Stomach (tissue), 4 donors: ENCODE data around the gene ATXN3L.

Experiments used
- POLR2A ChIP-seq, 4 donors: fragments of 450-650 bp; IDR thresholded peaks; one replicate each; pipeline ENCODE4 v1.6.1; 2016; ENCODE audit warnings: antibody characterized with exemption in 4 of 4, control low read depth in 2 of 4, mild to moderate bottlenecking in 1 of 4, moderate library complexity in 1 of 4
- POLR2AphosphoS5 ChIP-seq, 3 donors: sonication (generic); formaldehyde crosslinking; IDR thresholded peaks; one replicate each; pipeline ENCODE4 v1.6.1; 2016; ENCODE audit warnings: antibody characterized with exemption in 3 of 3
- TF ChIP-seq, protein P1 (sequence below), 7 experiments: fragments of 450-650 bp in 4 of 7; fragments of 200-600 bp in 3 of 7; sonication (generic) in 3 of 7; IDR thresholded peaks; one replicate each; pipeline ENCODE4 v1.5.1; 2016 to 2019; ENCODE audit warnings: antibody characterized with exemption in 7 of 7, control low read depth in 2 of 7, mild to moderate bottlenecking in 1 of 7

DNA sequence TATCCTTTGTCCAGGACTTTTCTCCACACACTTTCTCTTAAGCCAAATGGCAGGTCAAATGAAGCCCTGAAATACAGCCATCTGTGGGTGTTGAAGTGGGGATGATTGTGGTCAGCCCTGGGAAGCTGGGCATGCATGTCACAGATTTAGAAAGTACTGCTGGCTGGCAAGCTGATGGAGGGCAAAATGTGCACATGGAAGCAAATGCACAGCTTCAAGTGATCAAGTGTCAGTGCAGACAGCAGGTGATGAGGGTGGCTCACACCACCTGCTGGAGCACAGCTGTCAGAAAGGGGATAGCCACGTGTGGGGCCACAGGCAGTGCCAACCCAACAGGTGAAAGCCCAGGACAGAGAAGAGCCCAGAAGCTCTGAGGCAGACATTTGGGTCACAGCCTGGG is 40.3 kb upstream of the ATXN3L start:
- TF ChIP-seq POLR2A (IDR thresholded peaks at IDR 0.05) (no peak), POLR2AphosphoS5 (IDR thresholded peaks at IDR 0.05) (no peak)
- TF ChIP-seq, protein P1, sequence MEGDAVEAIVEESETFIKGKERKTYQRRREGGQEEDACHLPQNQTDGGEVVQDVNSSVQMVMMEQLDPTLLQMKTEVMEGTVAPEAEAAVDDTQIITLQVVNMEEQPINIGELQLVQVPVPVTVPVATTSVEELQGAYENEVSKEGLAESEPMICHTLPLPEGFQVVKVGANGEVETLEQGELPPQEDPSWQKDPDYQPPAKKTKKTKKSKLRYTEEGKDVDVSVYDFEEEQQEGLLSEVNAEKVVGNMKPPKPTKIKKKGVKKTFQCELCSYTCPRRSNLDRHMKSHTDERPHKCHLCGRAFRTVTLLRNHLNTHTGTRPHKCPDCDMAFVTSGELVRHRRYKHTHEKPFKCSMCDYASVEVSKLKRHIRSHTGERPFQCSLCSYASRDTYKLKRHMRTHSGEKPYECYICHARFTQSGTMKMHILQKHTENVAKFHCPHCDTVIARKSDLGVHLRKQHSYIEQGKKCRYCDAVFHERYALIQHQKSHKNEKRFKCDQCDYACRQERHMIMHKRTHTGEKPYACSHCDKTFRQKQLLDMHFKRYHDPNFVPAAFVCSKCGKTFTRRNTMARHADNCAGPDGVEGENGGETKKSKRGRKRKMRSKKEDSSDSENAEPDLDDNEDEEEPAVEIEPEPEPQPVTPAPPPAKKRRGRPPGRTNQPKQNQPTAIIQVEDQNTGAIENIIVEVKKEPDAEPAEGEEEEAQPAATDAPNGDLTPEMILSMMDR (IDR thresholded peaks at IDR 0.05): no peak
